ENCODE data around the gene TBCB.
"Not testable (repeated sequence)": the region's sequence is repeated elsewhere in the genome, so short reads cannot be mapped to it uniquely, and the experiment has no call there.

The TBCB gene

DNA sequence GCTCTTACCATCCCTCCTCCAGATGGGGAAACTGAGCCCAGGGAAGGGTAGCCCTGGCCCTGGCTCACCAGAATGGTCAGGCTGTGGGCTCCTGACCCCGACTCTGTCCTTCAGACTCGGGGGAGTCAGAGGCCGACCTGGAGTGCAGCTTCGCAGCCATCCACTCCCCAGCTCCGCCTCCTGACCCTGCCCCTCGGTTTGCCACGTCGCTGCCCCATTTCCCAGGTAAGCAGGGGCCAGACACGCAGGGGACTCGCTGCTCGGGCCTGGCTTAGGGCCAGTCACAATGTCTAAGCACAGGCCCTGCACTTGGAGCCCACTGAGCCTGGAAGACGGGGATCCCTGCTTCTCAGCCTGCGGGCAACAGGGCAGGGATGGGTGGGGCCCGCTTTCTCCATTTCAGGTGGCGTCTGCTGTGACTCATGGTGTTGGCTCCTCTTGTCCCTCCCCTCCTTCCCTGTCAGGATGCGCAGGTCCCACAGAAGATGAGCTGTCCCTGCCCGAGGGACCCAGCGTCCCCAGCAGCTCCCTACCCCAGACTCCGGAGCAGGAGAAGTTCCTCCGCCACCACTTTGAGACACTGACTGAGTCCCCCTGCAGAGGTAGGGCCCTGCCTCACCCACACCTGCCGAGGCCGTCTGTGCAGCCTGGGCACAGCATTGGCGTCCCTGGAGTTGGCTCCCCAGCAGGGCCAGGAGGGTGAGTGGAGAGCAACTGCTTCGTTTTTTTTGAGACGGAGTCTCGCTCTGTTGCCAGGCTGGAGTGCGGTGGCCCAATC is 13.5 kb upstream of the TBCB start:
- DNase-seq (ENCODE audit: low spot score): no peak

DNA sequence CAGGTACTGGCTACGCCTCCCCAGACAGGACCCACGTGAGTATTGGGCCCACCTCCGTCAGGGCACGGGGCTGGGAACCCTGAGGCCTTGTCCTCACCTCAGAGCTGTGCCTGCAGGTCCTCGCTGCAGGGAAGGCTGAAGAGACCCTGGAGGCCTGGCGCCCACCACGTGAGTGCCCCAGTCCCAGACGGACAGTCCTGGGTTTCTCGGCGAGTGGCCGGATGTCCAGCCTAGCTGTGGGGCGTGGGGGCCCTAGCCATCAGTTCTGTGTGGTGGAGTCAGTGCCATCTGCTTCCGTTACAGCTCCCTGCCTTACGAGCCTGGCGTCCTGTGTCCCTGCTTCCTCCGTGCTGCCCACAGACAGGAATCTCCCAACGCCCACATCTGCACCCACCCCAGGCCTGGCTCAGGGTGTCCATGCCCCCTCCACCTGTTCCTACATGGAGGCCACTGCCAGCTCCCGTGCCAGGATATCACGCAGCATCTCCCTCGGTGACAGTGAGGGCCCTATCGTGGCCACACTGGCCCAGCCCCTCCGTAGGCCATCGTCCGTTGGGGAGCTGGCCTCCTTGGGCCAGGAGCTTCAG is 12.1 kb upstream of the TBCB start:
- no peak for DNase-seq (ENCODE audit: low spot score)

DNA sequence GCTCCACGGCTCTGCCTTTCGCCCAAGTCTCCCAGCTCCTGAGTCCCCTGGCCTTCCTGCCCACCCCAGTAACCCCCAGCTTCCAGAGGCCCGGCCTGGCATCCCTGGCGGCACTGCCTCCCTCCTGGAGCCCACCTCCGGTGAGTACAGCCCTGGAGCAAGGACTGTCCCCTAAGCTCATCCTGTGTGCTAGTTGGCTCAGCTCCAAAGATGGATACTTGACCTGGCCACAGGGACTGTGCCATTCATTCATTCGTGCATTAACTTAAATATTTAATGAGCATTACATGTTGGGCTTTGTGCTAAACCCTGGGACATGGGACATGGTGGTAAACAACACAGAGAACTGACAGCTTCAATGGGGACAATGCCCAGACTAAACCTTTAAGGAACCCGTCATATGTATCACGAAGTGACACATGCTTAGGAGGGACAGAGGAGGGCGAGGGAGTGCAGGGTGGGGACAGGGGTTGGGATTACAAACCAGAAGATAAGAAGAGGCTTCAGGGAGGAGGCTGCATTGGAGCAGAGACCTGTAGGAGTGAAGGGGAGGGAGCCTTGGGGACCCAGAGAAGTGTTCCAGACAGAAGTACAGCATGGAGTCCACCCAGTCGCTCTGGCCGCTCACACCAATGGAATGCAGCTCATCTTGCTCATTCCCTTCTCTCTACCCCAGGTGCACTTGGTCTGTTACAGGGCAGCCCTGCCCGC is 11.3 kb upstream of the TBCB start:
- DNase-seq (ENCODE audit: low spot score): no peak

DNA sequence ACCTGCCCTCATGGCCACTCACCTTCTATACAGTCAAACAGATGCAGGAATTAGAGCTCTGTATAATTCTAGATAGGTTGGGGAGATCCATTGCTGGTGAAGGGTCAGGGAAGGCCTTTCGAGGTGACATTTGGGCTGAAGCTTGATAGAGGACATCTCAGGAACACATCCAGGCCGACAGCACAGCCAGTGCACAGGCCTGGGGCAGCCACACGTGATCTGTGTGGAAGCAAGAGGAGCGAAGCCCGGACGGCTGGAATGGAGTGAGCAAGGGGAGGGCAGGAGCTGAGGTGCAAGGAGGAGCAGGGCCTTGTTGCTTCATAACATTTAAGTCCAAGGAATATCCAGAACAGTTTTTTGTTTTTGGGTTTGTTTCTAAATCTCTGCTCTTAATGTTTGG is 8.8 kb upstream of the TBCB start:
- DNase-seq (ENCODE audit: low spot score): no peak

DNA sequence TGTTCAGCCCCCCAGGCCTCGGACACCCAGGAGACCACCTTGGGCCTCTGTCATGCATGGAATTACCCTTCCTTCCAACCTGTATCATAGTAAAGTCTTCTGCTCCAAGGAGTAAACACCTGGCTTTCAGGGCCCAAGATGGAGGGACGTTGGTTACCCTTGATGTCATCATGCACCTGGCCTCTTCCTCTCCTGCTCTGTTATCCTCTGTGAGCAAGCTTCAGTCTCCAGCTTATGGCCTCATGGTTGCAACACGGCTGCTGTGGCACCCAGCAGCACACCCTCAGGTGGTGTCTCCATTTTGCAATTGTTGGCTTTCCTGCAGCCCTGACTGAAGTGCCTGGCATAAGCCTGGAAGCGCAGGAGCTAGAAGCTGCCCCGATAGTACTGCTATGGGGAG is 8.3 kb upstream of the TBCB start:
- no peak for DNase-seq (ENCODE audit: low spot score)

DNA sequence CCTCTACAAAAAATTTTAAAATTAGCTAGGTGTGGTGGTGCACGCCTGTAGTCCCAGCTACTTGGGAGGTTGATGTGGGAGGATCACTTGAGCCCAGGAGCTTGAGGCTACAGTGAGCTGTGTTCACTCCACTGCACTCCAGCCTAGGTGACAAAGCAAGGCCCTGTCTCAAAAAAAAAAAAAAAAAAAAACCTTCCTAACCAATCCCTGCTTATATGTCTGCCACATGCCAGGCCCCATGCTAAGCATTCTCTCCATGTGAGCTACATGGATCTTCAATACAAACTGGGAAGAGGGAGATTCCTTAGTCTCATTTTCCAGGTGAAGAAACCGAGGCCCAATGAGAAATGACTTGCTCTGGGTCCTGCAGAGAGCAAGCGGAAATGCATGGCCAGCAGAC is 6.6 kb upstream of the TBCB start:
- no peak for DNase-seq (ENCODE audit: low spot score)

GRCh38 chr19:36110487-36111199 is 4.6 kb upstream of the TBCB start, which contains the start of gene OVOL3:
OVOL3 (plus strand) TSS chr19:36111143; CDS start chr19:36111203, 60 bp downstream.
- no peak for DNase-seq (ENCODE audit: low spot score)

- no peak for DNase-seq (ENCODE audit: low spot score)
These were observed 4.1 kb upstream of the TBCB start for GRCh38 chr19:36111200-36111539.

- DNase-seq (ENCODE audit: low spot score): no peak
These were observed 2.6 kb upstream of the TBCB start for GRCh38 chr19:36112678-36113077.

GRCh38 chr19:36113425-36113824 is 1.8 kb upstream of the TBCB start:
- no peak for DNase-seq (ENCODE audit: low spot score)

GRCh38 chr19:36113894-36114720 is 1.2 kb upstream of the TBCB start:
- peak; percentile 7 for DNase-seq (ENCODE audit: low spot score)

- DNase-seq (ENCODE audit: low spot score): peak; percentile 100
These were observed 381 bp upstream of the TBCB start, which contains the start of gene POLR2I for GRCh38 chr19:36114721-36115452. POLR2I (minus strand) TSS chr19:36114875; CDS start chr19:36114856, 19 bp downstream.

DNA sequence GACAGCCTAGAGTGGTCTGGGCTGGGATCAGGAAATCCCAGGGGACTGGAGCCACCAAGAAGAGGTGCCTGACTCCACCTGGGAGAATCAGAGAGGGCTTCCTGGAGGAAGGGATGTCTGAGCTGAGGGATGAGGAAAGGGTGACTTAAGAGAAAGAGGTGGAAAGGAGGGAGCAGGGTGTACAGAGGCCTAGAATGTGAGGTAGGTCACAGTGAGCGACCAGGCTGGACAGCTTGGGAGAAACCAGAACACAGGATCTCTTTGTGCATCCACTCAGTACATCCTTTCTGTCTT is 1.0 kb downstream of the TBCB start:
- no peak for DNase-seq (ENCODE audit: low spot score)

GRCh38 chr19:36120092-36120983 is 5.1 kb downstream of the TBCB start:
- DNase-seq (ENCODE audit: low spot score): no peak

DNA sequence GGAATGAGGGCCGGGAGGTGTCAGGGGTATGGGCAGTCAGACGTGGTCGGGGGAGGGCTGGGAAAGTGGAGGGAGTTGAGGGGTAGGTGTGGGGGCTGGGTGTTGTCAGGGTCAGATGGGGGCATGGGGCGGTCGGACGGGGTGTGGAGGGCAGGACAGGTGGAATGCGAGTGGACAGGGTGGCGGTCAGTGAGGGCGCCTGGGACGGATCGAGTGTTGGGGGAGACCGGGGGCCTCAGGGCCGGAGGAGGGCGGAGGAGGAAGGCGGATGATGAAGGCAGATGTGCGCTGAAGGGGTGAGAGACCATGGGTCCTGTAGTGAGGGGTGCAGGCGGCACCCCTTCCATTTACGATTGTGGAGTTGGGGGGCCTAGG is 5.7 kb downstream of the TBCB start:
- DNase-seq (ENCODE audit: low spot score): no peak

DNA sequence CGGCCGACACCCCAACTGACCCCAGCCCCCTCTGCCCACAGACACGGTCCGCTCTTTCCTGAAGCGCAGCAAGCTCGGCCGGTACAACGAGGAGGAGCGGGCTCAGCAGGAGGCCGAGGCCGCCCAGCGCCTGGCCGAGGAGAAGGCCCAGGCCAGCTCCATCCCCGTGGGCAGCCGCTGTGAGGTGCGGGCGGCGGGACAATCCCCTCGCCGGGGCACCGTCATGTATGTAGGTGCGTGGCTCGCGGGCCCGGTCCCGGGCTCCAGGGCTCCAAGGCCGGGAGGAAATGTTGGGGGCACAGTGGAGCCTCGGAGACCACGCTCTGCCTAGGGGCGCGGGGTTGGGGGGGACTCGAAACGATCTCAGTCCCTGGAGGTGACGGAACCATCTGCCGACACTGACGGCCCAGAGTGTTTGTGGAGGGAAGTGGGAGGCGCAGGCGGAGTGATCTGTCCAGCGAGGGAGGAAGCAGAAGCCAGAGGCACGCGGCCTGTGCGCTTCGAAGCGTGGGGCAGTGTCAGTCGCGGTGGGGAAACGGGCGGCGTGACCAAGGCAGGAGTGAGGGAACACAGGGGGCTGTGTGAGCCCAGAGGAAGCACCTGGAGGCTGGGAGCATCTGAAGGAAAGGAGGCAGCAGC is 6.3 kb downstream of the TBCB start:
- DNase-seq (ENCODE audit: low spot score): no peak

DNA sequence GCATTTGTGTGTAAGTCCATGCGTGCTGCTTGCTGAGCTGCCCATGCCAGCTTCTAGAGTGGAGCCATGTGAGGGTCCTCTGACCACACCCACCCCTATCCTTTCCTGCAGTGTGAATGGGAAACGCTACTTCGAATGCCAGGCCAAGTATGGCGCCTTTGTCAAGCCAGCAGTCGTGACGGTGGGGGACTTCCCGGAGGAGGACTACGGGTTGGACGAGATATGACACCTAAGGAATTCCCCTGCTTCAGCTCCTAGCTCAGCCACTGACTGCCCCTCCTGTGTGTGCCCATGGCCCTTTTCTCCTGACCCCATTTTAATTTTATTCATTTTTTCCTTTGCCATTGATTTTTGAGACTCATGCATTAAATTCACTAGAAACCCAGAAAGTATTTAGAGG is 10.3 kb downstream of the TBCB start:
- no peak for DNase-seq (ENCODE audit: low spot score)

- DNase-seq (ENCODE audit: low spot score): no peak
These were observed 13.1 kb downstream of the TBCB start for GRCh38 chr19:36128392-36128736.

GRCh38 chr19:36131221-36131620 is 16.0 kb downstream of the TBCB start:
- not testable (repeated sequence) for DNase-seq (ENCODE audit: low spot score)

DNA sequence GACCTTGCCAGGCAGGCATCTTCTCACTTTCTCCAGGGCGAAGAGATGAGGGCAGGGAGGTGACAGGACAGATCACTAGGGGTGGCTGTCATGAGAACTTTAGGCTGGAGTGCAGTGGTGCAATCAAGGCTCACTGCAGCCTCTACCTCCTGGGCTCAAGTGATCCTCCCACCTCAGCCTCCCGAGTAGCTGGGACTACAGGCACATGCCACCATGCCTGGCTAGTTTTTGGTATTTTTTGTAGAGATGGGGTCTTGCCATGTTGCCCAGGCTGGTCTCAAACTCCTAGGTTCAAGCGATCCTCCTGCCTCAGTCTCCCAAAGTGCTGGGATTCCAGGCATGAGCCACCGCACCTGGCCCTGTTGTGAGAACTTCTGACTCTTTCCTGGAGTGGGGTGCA is 19.6 kb downstream of the TBCB start:
- DNase-seq (ENCODE audit: low spot score): not testable (repeated sequence)

Measured in activated CD4-positive, alpha-beta T cell treated with anti-CD3 and anti-CD28 coated beads, Interleukin-2, Interleukin-4, amounts not matched to agents 100 ng/mL and 50 ng/mL, durations not matched to agents 16 hours and 8 hours (primary cell).